GM18867 (cell line): ENCODE data around the gene RAB4A.
A peak's percentile ranks its signal among the peaks of the same experiment; 100 is the strongest.

Experiments used
- ATAC-seq: cut with Tn5 transposase; IDR thresholded peaks from one replicate; pipeline ENCODE4 v1.9.1; 2021; ENCODE audit warnings: mild to moderate bottlenecking, moderate library complexity; ENCODE audit not compliant: unreplicated experiment

Gene RAB4A

GRCh38 chr1:229243638-229244037, 27.3 kb upstream of the RAB4A start:
- ATAC-seq, result no peak

- no peak for ATAC-seq
Measured at GRCh38 chr1:229244091-229244490, 26.8 kb upstream of the RAB4A start.

GRCh38 chr1:229247871-229248270, 23.0 kb upstream of the RAB4A start:
- ATAC-seq, result no peak

- no peak for ATAC-seq
Measured at GRCh38 chr1:229248821-229249817, 21.8 kb upstream of the RAB4A start.

GRCh38 chr1:229249854-229250644, 20.9 kb upstream of the RAB4A start:
- no peak for ATAC-seq

- ATAC-seq, result no peak
Measured at GRCh38 chr1:229251185-229251584, 19.7 kb upstream of the RAB4A start.

GRCh38 chr1:229252228-229252984, 18.5 kb upstream of the RAB4A start:
- ATAC-seq, result no peak

GRCh38 chr1:229253151-229253974, 17.5 kb upstream of the RAB4A start:
- peak; percentile 81 for ATAC-seq

- ATAC-seq, result no peak
Measured at GRCh38 chr1:229254910-229255541, 15.9 kb upstream of the RAB4A start.

GRCh38 chr1:229258031-229258756, 12.7 kb upstream of the RAB4A start:
- no peak for ATAC-seq

- ATAC-seq, result no peak
Measured at GRCh38 chr1:229258757-229259060, 12.2 kb upstream of the RAB4A start.

GRCh38 chr1:229260297-229260696, 10.6 kb upstream of the RAB4A start:
- ATAC-seq, result no peak

- no peak for ATAC-seq
Measured at GRCh38 chr1:229262239-229262638, 8.7 kb upstream of the RAB4A start.

GRCh38 chr1:229263254-229263653, 7.7 kb upstream of the RAB4A start:
- no peak for ATAC-seq

GRCh38 chr1:229264068-229264467, 6.8 kb upstream of the RAB4A start:
- no peak for ATAC-seq

GRCh38 chr1:229264487-229264886, 6.4 kb upstream of the RAB4A start:
- ATAC-seq, result no peak

GRCh38 chr1:229266274-229266673, 4.6 kb upstream of the RAB4A start:
- ATAC-seq, result no peak

- no peak for ATAC-seq
Measured at GRCh38 chr1:229266832-229267500, 3.9 kb upstream of the RAB4A start.

GRCh38 chr1:229268505-229268904, 2.4 kb upstream of the RAB4A start:
- ATAC-seq, result no peak
